Fibroblast of upper back skin (primary cell): ENCODE results near the gene ABCA7.

ENCODE experiments used
- DNase-seq: peaks from one replicate; pipeline ENCODE4 v3.0.0-alpha.2; 2013

The ABCA7 gene

GRCh38 chr19:1041835-1042685, 2.2 kb downstream of the ABCA7 start:
- DNase-seq: no peak

GRCh38 chr19:1042689-1043511, 3.0 kb downstream of the ABCA7 start:
- DNase-seq: no peak

GRCh38 chr19:1045247-1045603, 5.3 kb downstream of the ABCA7 start:
- no peak for DNase-seq

- DNase-seq: no peak
Measured at GRCh38 chr19:1046117-1046626, 6.3 kb downstream of the ABCA7 start.

- DNase-seq: no peak
Measured at GRCh38 chr19:1046836-1047695, 7.2 kb downstream of the ABCA7 start.

GRCh38 chr19:1047696-1048147, 7.8 kb downstream of the ABCA7 start:
- DNase-seq: no peak

GRCh38 chr19:1049106-1049505, 9.2 kb downstream of the ABCA7 start:
- no peak for DNase-seq

- DNase-seq: no peak
Measured at GRCh38 chr19:1049800-1050199, 9.9 kb downstream of the ABCA7 start.

- no peak for DNase-seq
Measured at GRCh38 chr19:1050989-1051788, 11.3 kb downstream of the ABCA7 start.

- DNase-seq: no peak
Measured at GRCh38 chr19:1051791-1052190, 11.9 kb downstream of the ABCA7 start.

GRCh38 chr19:1052349-1052975, 12.6 kb downstream of the ABCA7 start:
- no peak for DNase-seq

- DNase-seq: no peak
Measured at GRCh38 chr19:1053176-1054101, 13.5 kb downstream of the ABCA7 start.

- no peak for DNase-seq
Measured at GRCh38 chr19:1054102-1055027, 14.5 kb downstream of the ABCA7 start.

- DNase-seq: no peak
Measured at GRCh38 chr19:1055028-1055425, 15.1 kb downstream of the ABCA7 start.

- no peak for DNase-seq
Measured at GRCh38 chr19:1055886-1056620, 16.1 kb downstream of the ABCA7 start.

- DNase-seq: peak; percentile 39
Measured at GRCh38 chr19:1057176-1057855, 17.4 kb downstream of the ABCA7 start.

GRCh38 chr19:1058112-1058511, 18.2 kb downstream of the ABCA7 start:
- DNase-seq: no peak

GRCh38 chr19:1060689-1061088, 20.8 kb downstream of the ABCA7 start:
- DNase-seq: no peak
